ENCODE results near the gene CFAP44.
"Not testable (repeated sequence)": the region's sequence is repeated elsewhere in the genome, so short reads cannot be mapped to it uniquely, and the experiment has no call there.

The CFAP44 gene

GRCh38 chr3:113441051-113441770 lies at the start of gene CFAP44:
TSS of gene CFAP44 (minus strand) at chr3:113441493. CDS start at chr3:113433664, 7,829 bp downstream.
- DNase-seq: no peak

GRCh38 chr3:113485161-113485609 lies 43.9 kb upstream of the CFAP44 start:
- DNase-seq: no peak

GRCh38 chr3:113468539-113468938 lies 27.2 kb upstream of the CFAP44 start:
- no peak for DNase-seq

GRCh38 chr3:113461488-113461887 lies 20.2 kb upstream of the CFAP44 start:
- DNase-seq: no peak

- DNase-seq: not testable (repeated sequence)
These were observed 17.3 kb upstream of the CFAP44 start for GRCh38 chr3:113458554-113458953.

GRCh38 chr3:113455446-113455845 lies 14.2 kb upstream of the CFAP44 start:
- no peak for DNase-seq

GRCh38 chr3:113454630-113455029 lies 13.3 kb upstream of the CFAP44 start:
- DNase-seq: no peak

- DNase-seq: no peak
These were observed 12.8 kb upstream of the CFAP44 start for GRCh38 chr3:113454057-113454456.

- DNase-seq: no peak
These were observed 9.6 kb upstream of the CFAP44 start for GRCh38 chr3:113450911-113451310.

- no peak for DNase-seq
These were observed 1.7 kb downstream of the CFAP44 start for GRCh38 chr3:113439606-113440005.

GRCh38 chr3:113438224-113438623 lies 3.1 kb downstream of the CFAP44 start:
- DNase-seq: no peak

- DNase-seq: no peak
These were observed 3.9 kb downstream of the CFAP44 start for GRCh38 chr3:113437411-113437810.

GRCh38 chr3:113436809-113437208 lies 4.5 kb downstream of the CFAP44 start:
- no peak for DNase-seq

- no peak for DNase-seq
These were observed 9.5 kb downstream of the CFAP44 start for GRCh38 chr3:113431811-113432210.

GRCh38 chr3:113428581-113428980 lies 12.7 kb downstream of the CFAP44 start:
- no peak for DNase-seq

GRCh38 chr3:113423699-113424098 lies 17.6 kb downstream of the CFAP44 start:
- DNase-seq: no peak

GRCh38 chr3:113421082-113421481 lies 20.2 kb downstream of the CFAP44 start:
- no peak for DNase-seq

- DNase-seq: no peak
These were observed 31.6 kb downstream of the CFAP44 start for GRCh38 chr3:113409676-113410075.

- DNase-seq: no peak
These were observed 36.1 kb downstream of the CFAP44 start for GRCh38 chr3:113405180-113405579.

GRCh38 chr3:113404637-113405036 lies 36.7 kb downstream of the CFAP44 start:
- no peak for DNase-seq
